Measurements from ENCODE around the gene TBC1D10B.

DNA sequence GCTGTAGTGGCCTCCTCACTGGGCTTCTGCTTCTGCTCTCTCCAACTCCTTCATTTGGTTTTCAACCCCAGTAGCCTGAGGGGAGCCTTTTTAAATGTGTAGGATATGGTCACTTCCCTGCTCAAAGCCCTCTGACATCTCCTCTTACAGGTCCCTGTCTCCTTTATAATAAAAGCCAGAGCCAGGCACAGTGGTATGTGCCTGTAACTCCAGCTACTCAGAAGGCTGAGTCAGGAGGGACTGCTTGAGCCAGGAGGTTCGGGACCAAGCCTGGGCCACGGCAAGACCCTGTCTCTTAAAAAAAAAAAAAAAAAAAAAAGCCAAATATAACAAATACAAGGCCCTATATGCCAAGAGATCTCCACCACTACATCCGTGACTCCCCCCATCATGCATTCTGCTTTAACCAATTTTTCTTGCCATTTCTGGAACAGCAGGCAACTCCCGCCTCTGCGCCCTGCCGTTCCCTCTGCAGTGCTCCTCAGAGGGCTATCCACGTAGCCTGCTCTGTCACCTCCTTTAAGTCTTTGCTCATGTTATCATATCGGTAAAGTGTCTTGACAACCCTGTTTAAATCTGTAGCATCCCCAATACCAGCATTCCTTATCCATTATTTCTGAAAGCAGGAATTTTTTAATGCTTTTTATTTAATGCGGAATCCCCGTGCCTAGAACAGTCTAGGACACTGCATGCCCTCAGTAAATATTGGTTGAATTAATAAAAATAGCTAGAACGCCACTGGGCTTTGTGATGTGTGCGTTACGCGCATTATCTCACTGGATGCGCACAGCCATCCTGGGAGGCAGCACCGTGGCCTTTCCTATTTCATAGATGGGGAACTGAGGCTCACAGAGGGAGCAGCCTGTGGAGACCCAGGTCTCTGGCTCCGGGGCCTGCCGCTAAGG is 46.6 kb upstream of the TBC1D10B start:
- TF ChIP-seq, protein P1, sequence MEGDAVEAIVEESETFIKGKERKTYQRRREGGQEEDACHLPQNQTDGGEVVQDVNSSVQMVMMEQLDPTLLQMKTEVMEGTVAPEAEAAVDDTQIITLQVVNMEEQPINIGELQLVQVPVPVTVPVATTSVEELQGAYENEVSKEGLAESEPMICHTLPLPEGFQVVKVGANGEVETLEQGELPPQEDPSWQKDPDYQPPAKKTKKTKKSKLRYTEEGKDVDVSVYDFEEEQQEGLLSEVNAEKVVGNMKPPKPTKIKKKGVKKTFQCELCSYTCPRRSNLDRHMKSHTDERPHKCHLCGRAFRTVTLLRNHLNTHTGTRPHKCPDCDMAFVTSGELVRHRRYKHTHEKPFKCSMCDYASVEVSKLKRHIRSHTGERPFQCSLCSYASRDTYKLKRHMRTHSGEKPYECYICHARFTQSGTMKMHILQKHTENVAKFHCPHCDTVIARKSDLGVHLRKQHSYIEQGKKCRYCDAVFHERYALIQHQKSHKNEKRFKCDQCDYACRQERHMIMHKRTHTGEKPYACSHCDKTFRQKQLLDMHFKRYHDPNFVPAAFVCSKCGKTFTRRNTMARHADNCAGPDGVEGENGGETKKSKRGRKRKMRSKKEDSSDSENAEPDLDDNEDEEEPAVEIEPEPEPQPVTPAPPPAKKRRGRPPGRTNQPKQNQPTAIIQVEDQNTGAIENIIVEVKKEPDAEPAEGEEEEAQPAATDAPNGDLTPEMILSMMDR (IDR thresholded peaks at IDR 0.05): no peak
- no peak for TF ChIP-seq POLR2AphosphoS5 (IDR thresholded peaks at IDR 0.05)

Data from sigmoid colon (tissue), 4 donors.